Measurements from ENCODE around the gene CAMK2B.

The CAMK2B gene

DNA sequence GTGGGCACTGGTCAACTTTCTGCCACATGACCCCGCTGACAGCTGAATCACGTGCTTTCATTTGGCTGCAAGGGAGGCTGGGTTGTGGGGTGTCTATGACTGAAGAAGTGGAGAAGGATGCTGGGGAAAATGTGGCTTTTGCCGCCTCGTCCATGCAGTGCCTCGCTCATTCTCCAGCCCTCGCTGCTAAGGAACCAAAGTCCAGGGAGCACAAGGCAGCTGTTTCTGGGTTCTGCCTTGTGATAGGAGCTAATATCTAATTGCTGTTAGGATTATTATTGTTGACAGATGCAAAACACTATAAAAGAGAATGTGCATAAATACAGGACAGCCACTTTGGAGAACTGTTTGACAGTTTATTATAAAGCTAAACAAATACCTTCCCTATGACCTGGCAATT lies 4.9 kb upstream of the CAMK2B start:
- TF ChIP-seq, protein P1, sequence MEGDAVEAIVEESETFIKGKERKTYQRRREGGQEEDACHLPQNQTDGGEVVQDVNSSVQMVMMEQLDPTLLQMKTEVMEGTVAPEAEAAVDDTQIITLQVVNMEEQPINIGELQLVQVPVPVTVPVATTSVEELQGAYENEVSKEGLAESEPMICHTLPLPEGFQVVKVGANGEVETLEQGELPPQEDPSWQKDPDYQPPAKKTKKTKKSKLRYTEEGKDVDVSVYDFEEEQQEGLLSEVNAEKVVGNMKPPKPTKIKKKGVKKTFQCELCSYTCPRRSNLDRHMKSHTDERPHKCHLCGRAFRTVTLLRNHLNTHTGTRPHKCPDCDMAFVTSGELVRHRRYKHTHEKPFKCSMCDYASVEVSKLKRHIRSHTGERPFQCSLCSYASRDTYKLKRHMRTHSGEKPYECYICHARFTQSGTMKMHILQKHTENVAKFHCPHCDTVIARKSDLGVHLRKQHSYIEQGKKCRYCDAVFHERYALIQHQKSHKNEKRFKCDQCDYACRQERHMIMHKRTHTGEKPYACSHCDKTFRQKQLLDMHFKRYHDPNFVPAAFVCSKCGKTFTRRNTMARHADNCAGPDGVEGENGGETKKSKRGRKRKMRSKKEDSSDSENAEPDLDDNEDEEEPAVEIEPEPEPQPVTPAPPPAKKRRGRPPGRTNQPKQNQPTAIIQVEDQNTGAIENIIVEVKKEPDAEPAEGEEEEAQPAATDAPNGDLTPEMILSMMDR (IDR thresholded peaks at IDR 0.05; ENCODE audit: low read depth, low read length), result no peak
- no peak overlapping the region for H3K4me3 ChIP-seq (ENCODE audit: low read depth, low read length)

DNA sequence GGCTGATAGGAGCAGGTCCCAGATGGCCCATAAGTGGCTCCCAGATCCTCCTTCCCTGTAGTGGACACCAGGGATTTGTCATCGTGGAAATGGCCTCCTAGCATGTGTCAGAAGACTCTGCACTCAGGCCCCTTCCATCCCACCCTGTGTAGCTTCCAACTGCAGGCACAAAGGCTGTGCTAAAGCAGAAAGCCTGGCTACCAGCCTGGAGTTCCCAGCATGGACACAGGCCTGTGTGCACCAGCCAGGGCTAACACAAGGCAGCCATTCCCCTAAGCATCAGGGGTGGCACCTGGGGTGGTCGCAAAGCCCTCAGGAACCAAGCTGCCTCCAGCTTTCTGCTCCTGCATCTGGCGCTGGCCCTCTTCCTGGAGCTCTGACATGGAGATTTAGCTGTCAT lies 4.5 kb upstream of the CAMK2B start:
- no peak overlapping the region for H3K4me3 ChIP-seq (ENCODE audit: low read depth, low read length)
- TF ChIP-seq, protein P1 (IDR thresholded peaks at IDR 0.05; ENCODE audit: low read depth, low read length), result no peak

DNA sequence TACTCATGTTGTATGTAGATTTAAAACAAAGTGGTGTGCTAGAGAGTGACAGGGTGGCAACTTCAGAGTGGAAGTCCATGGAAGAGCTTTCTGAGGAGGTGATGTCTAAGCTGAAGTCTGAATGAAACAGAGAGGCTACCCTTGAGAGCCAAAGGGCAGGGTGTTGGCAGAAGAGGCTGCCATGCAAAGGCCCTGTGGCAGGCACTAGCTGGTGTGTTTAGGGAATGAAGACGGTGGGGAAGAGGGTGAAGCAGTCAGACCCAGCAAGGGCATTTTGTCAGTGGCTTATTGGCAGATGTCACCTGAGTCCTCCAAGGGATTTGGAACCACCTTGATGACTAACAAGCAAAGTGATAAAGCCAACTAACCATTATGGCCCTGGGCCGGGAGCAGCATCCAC lies 3.7 kb upstream of the CAMK2B start:
- TF ChIP-seq, protein P1 (IDR thresholded peaks at IDR 0.05; ENCODE audit: low read depth, low read length), result no peak
- H3K4me3 ChIP-seq (ENCODE audit: low read depth, low read length), result no peak overlapping the region

DNA sequence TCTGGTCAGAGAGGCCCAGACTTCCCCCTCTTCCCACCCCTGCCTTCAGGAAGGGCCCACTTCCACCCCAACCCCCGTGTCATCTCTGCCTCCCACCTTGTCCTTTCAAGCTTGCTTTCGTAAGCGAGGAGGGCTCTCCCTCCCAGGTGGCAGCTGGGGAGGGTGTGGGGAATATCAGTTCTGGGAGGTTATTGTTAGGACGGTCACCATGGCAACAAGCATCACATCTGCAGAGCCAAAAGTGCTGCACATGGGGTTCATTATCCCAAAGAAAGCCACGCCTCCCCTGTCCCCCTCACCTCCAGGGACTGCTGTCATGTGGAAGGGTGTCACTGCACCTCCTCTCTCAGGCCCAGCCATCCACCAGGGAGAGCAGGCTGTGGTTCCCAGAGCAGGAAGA lies 2.6 kb upstream of the CAMK2B start:
- no peak overlapping the region for H3K4me3 ChIP-seq (ENCODE audit: low read depth, low read length)
- TF ChIP-seq, protein P1 (IDR thresholded peaks at IDR 0.05; ENCODE audit: low read depth, low read length), result no peak

DNA sequence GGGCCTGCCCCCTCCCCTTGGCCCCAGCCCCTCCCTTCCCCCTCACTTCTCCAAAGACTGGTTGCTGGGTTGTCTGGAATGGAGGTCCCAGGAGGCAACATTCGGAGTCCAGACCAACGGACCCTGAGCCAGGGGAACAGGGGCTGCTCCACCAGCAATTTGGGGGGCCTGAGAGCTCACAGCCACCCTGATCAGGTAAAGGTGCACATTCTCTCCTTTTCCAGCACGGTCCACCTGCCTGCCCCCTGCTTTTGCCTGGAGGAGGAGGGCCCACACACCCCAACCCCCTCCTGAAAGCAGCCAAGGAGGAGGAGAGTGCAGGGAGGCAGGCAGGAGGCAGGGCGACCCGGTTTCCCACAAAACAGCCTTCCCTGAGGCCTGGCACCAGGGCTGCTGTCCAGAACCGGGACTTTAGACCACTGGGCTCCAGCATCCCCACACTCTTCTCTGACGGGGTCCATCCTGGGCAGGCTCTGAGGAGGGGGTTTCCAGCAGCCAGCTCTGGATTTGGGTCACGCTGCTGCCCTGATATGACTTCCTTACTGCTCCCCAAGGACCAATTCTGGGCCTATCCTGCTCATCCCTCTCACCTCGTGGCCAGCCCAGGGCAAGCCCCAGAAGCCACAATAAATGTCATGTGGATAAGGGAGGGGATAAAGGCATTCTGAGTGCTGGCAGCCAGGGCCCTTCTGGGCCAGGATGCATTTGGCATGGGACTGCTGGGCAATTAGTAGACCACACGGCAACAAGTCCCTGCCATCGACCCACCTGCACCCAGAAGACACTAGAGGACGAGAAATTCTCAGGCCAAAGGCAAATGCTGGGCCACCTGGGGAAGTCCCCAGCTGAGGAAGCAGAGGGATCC lies 1.1 kb upstream of the CAMK2B start:
- H3K4me3 ChIP-seq (ENCODE audit: low read depth, low read length), result no peak overlapping the region
- TF ChIP-seq, protein P1 (IDR thresholded peaks at IDR 0.05; ENCODE audit: low read depth, low read length), result no peak

DNA sequence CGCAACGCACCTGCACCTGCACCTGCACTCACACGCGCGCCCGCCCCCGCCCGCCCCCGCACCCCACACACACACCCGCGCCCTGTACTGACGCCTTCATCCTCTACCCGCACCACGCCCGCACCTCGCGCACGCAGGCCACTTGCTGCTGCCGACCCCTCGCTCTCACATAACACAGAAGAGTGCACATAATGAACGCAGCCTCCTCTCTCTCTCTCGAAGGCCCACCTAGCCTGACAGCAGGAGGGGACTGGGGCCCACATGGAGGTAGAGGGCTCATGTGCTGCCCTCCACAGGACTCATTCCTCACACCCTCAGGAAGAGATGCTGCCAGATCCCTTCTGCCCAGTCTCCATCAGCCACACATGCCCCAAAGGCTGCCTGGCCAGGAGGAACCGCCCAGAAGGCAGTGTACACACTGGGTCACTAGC lies 432 bp upstream of the CAMK2B start:
- no peak overlapping the region for H3K4me3 ChIP-seq (ENCODE audit: low read depth, low read length)
- TF ChIP-seq, protein P1 (IDR thresholded peaks at IDR 0.05; ENCODE audit: low read depth, low read length), result no peak

DNA sequence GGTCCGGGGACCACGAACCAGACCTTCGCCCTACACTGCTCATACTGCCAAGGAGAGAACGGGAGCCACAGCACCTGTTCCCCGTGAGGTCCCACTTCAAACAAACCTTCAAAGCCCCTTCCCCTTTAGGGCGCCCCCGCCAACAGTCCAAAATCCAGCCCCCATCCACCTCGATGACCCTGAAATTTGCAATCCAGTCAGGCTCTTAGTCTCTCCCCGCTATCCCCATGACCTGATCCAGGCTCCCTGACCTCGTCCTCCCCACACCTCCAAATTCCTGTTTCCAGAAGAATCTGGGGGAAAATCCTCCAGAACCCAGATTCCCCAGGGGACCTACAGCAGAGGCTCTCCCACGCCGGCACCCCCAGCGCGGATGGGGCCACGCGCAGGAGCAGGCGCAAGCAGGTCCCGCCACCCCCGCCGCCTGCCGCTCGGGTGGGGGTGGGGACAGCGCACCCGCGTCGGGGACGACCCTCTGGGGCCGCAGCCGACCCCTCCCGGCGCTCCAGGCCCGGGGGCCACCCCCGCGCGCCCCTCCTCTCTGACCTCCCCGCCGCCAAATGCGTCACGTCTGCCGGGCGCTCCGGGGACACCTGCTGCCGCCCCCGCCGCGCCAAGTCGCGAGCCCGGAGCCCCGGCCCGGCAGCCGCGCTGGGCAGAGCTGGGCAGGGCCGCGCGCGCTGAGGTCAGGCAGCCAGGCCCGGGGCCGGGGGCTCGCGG lies 753 bp downstream of the CAMK2B start:
- TF ChIP-seq, protein P1 (IDR thresholded peaks at IDR 0.05; ENCODE audit: low read depth, low read length), result no peak
- no peak overlapping the region for H3K4me3 ChIP-seq (ENCODE audit: low read depth, low read length)

All from WI38 (cell line).